GM18505 (cell line): ENCODE data around the gene TMCC1.

Experiments
- ATAC-seq: cut with Tn5 transposase; IDR thresholded peaks from one replicate; pipeline ENCODE4 v1.9.1; 2021; ENCODE audit not compliant: unreplicated experiment
- POLR2A ChIP-seq: IDR thresholded peaks from 4 replicates; pipeline ENCODE4 v1.6.1; 2011; ENCODE audit warnings: borderline replicate concordance; ENCODE audit not compliant: insufficient read depth, insufficient read length; ENCODE audit errors: extremely low read depth

Gene TMCC1

GRCh38 chr3:129620828-129621559, 272.5 kb downstream of the TMCC1 start:
- no peak for ATAC-seq
- TF ChIP-seq POLR2A = no peak

GRCh38 chr3:129619726-129620162, 273.8 kb downstream of the TMCC1 start:
- ATAC-seq = no peak
- TF ChIP-seq POLR2A = no peak

GRCh38 chr3:129618901-129619671, 274.4 kb downstream of the TMCC1 start:
- no peak for ATAC-seq
- no peak for TF ChIP-seq POLR2A

GRCh38 chr3:129618186-129618820, 275.2 kb downstream of the TMCC1 start:
- TF ChIP-seq POLR2A = no peak
- ATAC-seq = no peak

- ATAC-seq = no peak
- no peak for TF ChIP-seq POLR2A
Observed at GRCh38 chr3:129617381-129618185, 275.9 kb downstream of the TMCC1 start.

GRCh38 chr3:129616713-129617112, 276.8 kb downstream of the TMCC1 start:
- ATAC-seq = no peak

GRCh38 chr3:129616291-129616690, 277.2 kb downstream of the TMCC1 start:
- TF ChIP-seq POLR2A = no peak

More at GRCh38 chr3:129616713-129617112, 276.8 kb downstream of the TMCC1 start:
- no peak for TF ChIP-seq POLR2A

GRCh38 chr3:129615751-129616281, 277.7 kb downstream of the TMCC1 start:
- no peak for ATAC-seq
- TF ChIP-seq POLR2A = no peak

More at GRCh38 chr3:129616291-129616690, 277.2 kb downstream of the TMCC1 start:
- no peak for ATAC-seq

- ATAC-seq = no peak
- TF ChIP-seq POLR2A = no peak
Observed at GRCh38 chr3:129614927-129615363, 278.6 kb downstream of the TMCC1 start.

- ATAC-seq = no peak
- TF ChIP-seq POLR2A = no peak
Observed at GRCh38 chr3:129614435-129614834, 279.1 kb downstream of the TMCC1 start.

GRCh38 chr3:129613367-129613740, 280.2 kb downstream of the TMCC1 start:
- no peak for TF ChIP-seq POLR2A
- no peak for ATAC-seq

- no peak for TF ChIP-seq POLR2A
- no peak for ATAC-seq
Observed at GRCh38 chr3:129612534-129613366, 280.8 kb downstream of the TMCC1 start.
